GM19240 (cell line): Measurements from ENCODE around the gene PCBP1.
"Not testable (repeated sequence)": the region's sequence is repeated elsewhere in the genome, so short reads cannot be mapped to it uniquely, and the experiment has no call there.

Experiments
- DNase-seq: peaks from one replicate; pipeline ENCODE4 v3.0.0; 2011; ENCODE audit warnings: low spot score; ENCODE audit not compliant: insufficient read length

Gene PCBP1

GRCh38 chr2:70086838-70087701, at the start of gene PCBP1:
TSS of gene PCBP1 (plus strand) at chr2:70087477. CDS start at chr2:70087744, 267 bp downstream.
- peak; percentile 77 for DNase-seq

DNA sequence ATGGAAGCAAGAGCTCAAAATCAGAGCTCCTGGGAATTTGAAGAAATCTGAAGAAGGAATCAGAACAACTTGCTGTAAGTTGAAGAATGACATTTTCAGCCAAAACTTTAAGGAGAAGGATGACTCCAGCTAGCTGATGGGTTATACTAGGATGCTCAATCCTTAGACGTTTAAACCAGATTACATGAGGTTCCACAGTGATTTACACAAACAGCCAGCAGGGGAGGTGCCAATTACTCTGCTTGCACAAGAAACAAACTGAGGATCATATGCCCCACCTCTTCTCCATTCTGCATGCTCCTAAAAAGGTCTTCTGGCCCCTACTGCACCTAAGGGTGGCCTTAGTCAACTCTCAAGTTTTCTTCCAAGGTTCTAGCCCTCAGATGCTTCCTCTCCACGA, 47.9 kb upstream of the PCBP1 start:
- DNase-seq = no peak

DNA sequence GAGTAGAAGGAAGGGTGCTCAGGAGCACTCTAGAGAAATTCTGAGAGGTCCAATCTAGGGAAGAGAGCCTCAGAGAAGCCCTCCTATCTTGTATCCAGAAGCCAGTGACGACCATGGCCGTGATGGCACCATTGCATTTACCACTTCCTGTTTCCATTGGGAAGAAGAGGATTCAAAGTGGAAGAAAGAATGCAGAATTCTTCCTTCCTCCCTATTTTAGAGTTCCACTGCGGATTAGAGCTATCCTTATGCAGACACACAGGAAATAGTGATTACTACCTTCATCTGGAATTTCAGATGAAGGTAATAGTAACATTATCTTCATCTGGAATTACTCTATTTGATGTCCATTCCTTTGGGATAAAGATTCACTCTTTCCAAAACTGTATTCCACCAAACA, 45.6 kb upstream of the PCBP1 start:
- no peak for DNase-seq

DNA sequence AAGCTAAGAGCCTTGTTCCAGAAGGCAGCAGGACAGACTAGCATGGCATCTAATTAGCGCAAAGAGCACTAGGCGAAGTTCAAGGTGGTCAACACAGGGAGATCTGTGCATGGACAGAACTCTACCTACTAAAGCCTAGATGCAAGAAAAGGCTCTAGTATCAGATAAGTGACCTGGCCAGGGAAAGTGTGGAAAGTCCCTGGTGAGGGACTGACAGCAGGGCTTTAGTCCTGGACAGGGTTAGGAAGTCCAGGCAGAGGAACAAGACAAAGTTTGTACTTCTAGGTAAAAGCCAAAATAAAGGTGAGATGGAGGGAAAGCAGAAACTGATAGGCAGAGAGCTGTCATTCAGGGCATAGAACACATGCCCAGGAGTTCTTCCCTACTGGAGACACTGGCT, 45.0 kb upstream of the PCBP1 start:
- no peak for DNase-seq

GRCh38 chr2:70043252-70043875, 43.9 kb upstream of the PCBP1 start:
- DNase-seq = no peak

GRCh38 chr2:70044290-70045040, 42.8 kb upstream of the PCBP1 start:
- no peak for DNase-seq

- no peak for DNase-seq
Measured at GRCh38 chr2:70045405-70045804, 41.9 kb upstream of the PCBP1 start.

DNA sequence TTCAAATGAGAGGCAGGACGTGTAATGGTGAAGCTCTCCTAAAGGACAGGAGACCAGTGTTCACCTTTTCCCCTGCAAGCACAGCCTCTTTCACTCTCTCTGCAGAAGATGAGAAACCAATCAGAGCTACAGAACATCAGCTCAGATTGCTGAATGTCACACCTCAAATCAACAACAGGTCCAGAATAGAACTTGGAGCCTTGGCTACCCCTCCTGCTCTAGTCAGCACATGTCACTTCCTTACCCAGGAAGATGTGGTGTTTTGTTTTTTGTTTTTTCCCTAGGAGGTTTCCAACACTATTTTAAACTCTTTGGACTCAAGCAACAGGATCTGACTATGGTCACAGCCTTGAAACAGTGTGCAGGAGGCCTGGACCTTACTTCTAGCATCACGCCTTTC, 41.3 kb upstream of the PCBP1 start:
- DNase-seq = no peak

GRCh38 chr2:70046534-70046933, 40.7 kb upstream of the PCBP1 start:
- no peak for DNase-seq

DNA sequence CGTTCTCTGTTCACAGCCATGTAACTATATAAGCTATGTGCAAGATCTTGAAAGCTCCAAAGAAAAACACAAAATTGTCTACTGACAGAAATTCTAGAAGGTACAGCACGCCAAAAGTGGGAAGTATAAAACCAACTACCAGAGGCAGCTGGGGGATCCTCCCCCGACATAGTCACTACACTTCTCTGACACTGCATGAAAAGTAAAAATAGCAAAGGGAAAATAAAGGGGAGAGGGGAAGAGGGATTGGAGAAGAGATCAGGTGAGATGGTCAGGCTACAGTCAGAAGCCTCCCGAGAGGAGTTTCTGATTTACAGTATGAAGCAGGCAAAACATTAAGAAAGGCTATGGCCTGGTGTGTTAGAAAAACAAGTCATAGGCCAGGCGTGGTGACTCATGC, 39.8 kb upstream of the PCBP1 start:
- DNase-seq = no peak

DNA sequence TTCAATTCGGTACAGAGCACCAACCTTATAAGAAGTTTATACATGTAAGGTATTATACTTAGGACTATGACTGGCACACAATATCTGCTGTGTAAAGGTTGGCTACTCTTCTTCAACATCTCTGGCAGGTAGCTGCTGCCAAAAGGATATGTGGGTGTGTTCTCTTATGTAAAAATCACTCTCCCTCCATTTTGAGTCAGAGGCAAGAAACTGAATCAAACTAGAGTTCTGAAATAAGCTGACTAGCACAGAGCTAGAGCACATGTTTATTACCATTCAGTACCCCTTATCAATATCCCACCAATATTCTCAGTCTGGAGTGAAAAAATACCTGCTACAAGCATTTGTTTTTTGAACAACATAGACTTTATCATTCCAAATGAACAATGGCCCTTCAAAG, 38.0 kb upstream of the PCBP1 start:
- no peak for DNase-seq

DNA sequence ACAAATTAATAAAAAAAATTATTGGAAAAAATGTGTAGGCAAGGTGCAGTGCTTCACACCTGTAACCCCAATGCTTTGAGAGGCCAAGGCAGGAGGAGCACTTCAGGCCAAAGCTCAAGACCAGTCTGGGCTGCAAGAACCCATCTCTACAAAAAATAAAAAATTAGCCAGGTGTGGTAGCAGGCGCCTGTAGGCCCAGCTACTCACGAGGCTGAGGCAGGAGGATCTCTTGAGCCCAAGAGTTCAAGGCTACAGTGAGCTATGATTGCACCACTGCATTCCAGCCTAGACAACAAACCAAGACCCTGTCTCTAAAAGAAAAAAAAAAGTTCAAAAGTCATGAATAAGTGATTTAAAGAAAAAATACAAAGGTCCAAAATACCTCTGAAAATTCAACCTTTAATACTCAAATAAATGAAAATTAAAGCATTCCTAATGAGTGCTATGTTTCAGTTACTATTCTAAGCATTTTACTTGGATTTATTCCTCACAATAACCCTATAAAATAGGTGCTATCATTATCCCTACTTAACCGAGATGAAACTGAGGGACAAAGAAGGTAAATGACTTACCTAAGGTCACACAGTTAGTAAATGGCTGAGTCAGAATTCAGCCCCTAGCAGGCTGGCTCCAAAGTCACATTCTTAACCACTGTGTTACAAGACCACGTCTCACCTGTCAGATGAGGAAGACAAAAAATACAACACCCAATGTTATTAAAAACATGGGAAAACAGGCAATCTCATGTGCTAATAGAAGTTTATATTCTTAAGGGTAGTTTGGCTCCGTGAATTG, 36.4 kb upstream of the PCBP1 start:
- no peak for DNase-seq

DNA sequence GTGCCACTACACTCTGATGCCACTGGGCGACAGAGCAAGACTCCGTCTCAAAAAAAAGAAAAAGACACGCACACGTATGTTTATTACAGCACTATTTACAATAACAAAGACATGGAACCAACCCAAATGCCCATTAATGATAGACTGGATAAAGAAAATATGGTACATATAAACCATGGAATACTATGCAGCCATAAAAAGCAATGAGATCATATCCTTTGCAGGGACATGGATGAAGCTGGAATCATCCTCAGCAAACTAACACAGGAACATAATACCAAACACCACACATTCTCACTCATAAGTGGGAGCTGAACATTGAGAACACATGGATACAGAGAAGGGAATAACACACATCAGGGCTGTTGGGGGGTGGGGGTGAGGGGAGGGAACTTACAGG, 32.0 kb upstream of the PCBP1 start:
- not testable (repeated sequence) for DNase-seq

- DNase-seq = no peak
Measured at GRCh38 chr2:70061317-70061716, 26.0 kb upstream of the PCBP1 start.

- DNase-seq = no peak
Measured at GRCh38 chr2:70062270-70062669, 25.0 kb upstream of the PCBP1 start.

DNA sequence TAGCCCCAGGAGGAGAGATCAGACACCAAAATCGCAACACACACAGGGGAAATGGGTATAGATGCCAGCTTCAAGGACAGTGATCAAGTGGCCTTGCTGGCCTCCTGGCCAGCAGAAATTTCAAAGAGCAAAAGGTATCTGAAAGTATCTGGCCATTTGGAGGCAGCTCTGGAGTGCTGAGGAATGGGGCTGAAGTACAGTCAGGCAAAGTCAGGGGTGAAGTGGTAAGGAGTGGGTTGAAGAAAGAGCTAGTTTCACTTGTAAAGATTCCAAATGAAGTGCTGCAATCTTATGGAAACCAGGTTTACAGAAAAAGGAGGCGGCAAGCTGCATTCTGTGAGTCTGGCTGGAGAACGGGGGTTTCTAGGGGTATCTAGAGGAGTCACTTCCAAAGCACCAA, 19.2 kb upstream of the PCBP1 start:
- DNase-seq = no peak

DNA sequence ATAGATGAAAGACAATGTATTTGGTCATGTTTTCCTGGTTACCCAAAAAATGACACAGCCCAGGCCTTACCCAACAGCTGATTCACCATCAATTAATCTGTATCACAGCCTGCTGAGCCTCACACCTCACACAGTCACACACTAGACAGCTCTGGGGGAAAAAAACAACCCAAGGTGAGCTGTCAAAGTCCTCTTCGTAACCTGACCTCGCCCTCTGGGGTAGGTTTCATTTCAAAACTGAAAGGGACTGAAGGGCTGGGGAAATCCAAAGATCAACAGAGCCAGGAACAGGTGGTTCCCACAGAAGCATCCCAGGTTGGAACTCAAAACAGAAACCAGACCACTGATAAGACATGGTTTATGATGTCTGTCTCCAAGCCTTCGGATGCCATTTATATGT, 18.2 kb upstream of the PCBP1 start:
- DNase-seq = no peak

GRCh38 chr2:70070542-70071268, 16.6 kb upstream of the PCBP1 start:
- DNase-seq = peak; percentile 89

DNA sequence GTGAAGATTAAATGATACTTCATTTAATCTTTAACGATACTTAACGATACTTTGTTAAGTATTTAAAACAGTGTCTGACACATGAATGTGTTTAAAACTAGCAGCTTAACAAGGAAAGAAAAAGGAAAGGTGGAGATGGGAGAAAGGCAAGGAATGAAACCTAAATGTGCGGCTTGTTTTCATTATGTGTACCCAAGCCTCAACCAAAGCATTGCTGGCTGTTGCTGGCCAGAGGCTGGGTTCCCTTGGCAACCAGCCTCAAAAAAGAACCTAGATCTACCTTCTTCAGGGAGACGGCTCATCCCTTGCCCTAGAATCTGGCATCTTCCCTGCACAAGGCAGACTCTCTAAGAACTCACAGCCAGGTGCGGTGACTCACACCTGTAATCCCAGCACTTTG, 13.8 kb upstream of the PCBP1 start:
- no peak for DNase-seq

- no peak for DNase-seq
Measured at GRCh38 chr2:70078384-70078783, 8.9 kb upstream of the PCBP1 start.
